Measurements from ENCODE around the gene RIMS3.

The RIMS3 gene

GRCh38 chr1:40691538-40692428 lies 26.3 kb upstream of the RIMS3 start, which contains the start of gene NFYC:
Gene NFYC (plus strand): TSS chr1:40691704. CDS start chr1:40738844, 47,140 bp downstream.
- peak within 1 kb of the TSS; percentile 87 for H3K4me3 ChIP-seq (ENCODE audit: low read length)
- TF ChIP-seq CTCF (IDR thresholded peaks at IDR 0.05; ENCODE audit: insufficient read depth, low read depth, low read length, missing control alignments), result no peak
- DNase-seq (ENCODE audit: low read depth), result peak; percentile 98

GRCh38 chr1:40690771-40691537 lies 25.5 kb upstream of the RIMS3 start:
- no peak for DNase-seq (ENCODE audit: low read depth)
- peak; percentile 6 for TF ChIP-seq CTCF (IDR thresholded peaks at IDR 0.05; ENCODE audit: insufficient read depth, low read depth, low read length, missing control alignments)
- peak overlapping the region; percentile 87 for H3K4me3 ChIP-seq (ENCODE audit: low read length)

- no peak for TF ChIP-seq CTCF (IDR thresholded peaks at IDR 0.05; ENCODE audit: insufficient read depth, low read depth, low read length, missing control alignments)
- no peak overlapping the region for H3K4me3 ChIP-seq (ENCODE audit: low read length)
- DNase-seq (ENCODE audit: low read depth), result no peak
Measured at GRCh38 chr1:40689737-40690136, 24.3 kb upstream of the RIMS3 start.

GRCh38 chr1:40687661-40688060 lies 22.2 kb upstream of the RIMS3 start:
- no peak overlapping the region for H3K4me3 ChIP-seq (ENCODE audit: low read length)
- DNase-seq (ENCODE audit: low read depth), result no peak
- no peak for TF ChIP-seq CTCF (IDR thresholded peaks at IDR 0.05; ENCODE audit: insufficient read depth, low read depth, low read length, missing control alignments)

GRCh38 chr1:40687059-40687458 lies 21.6 kb upstream of the RIMS3 start:
- TF ChIP-seq CTCF (IDR thresholded peaks at IDR 0.05; ENCODE audit: insufficient read depth, low read depth, low read length, missing control alignments), result no peak
- DNase-seq (ENCODE audit: low read depth), result no peak
- no peak overlapping the region for H3K4me3 ChIP-seq (ENCODE audit: low read length)

GRCh38 chr1:40684669-40685068 lies 19.2 kb upstream of the RIMS3 start:
- no peak for TF ChIP-seq CTCF (IDR thresholded peaks at IDR 0.05; ENCODE audit: insufficient read depth, low read depth, low read length, missing control alignments)
- no peak for DNase-seq (ENCODE audit: low read depth)

More at GRCh38 chr1:40684669-40685068, 19.2 kb upstream of the RIMS3 start:
- H3K4me3 ChIP-seq (ENCODE audit: low read length), result no peak overlapping the region

Measured in epithelial cell of esophagus (primary cell).